Activated CD4-positive, CD25-positive, alpha-beta regulatory T cell treated with anti-CD3 and anti-CD28 coated beads, Interleukin-2, amount 50 U/mL, for 24 hours (primary cell): ENCODE data around the gene STK4.
A peak's percentile ranks its signal among the peaks of the same experiment; 100 is the strongest.

ENCODE experiments used
- ATAC-seq, 2 donors: fragments of 150-1000 bp; cut with Tn5 transposase; one replicate each; pipeline ENCODE4 v1.10.0; 2021; ENCODE audit warnings: mild to moderate bottlenecking in 1 of 2, moderate library complexity in 1 of 2

The STK4 gene

GRCh38 chr20:45091366-45091765 is 125.1 kb downstream of the STK4 start:
- ATAC-seq = no peak

GRCh38 chr20:45092898-45093297 is 126.6 kb downstream of the STK4 start:
- ATAC-seq = no peak

GRCh38 chr20:45094201-45094600 is 127.9 kb downstream of the STK4 start:
- no peak for ATAC-seq

- ATAC-seq = no peak
Measured at GRCh38 chr20:45094864-45095574, 128.7 kb downstream of the STK4 start.

GRCh38 chr20:45095805-45096238 is 129.5 kb downstream of the STK4 start:
- ATAC-seq = peak; percentile 51

GRCh38 chr20:45096781-45097180 is 130.5 kb downstream of the STK4 start:
- ATAC-seq = no peak

GRCh38 chr20:45097485-45098102 is 131.3 kb downstream of the STK4 start:
- ATAC-seq = peak; percentile 29 to 41

- peak in 1 of 2 donors; percentile 12 for ATAC-seq
Measured at GRCh38 chr20:45098103-45098773, 131.9 kb downstream of the STK4 start.

- no peak for ATAC-seq
Measured at GRCh38 chr20:45100563-45101245, 134.4 kb downstream of the STK4 start, which contains the start of gene KCNS1. KCNS1 (minus strand) TSS chr20:45101127; CDS start chr20:45099236, 1,891 bp downstream.

- ATAC-seq = no peak
Measured at GRCh38 chr20:45101333-45101850, 135.1 kb downstream of the STK4 start.

GRCh38 chr20:45103072-45103471 is 136.8 kb downstream of the STK4 start:
- no peak for ATAC-seq

- ATAC-seq = no peak
Measured at GRCh38 chr20:45104786-45105185, 138.5 kb downstream of the STK4 start.

GRCh38 chr20:45105317-45105716 is 139.0 kb downstream of the STK4 start:
- ATAC-seq = no peak

GRCh38 chr20:45109634-45110033 is 143.3 kb downstream of the STK4 start:
- ATAC-seq = no peak

- no peak for ATAC-seq
Measured at GRCh38 chr20:45110301-45110700, 144.0 kb downstream of the STK4 start.

- no peak for ATAC-seq
Measured at GRCh38 chr20:45111285-45111684, 145.0 kb downstream of the STK4 start.

- no peak for ATAC-seq
Measured at GRCh38 chr20:45111799-45112471, 145.6 kb downstream of the STK4 start.

GRCh38 chr20:45112754-45113153 is 146.4 kb downstream of the STK4 start:
- no peak for ATAC-seq

GRCh38 chr20:45113865-45114264 is 147.6 kb downstream of the STK4 start:
- ATAC-seq = no peak

GRCh38 chr20:45114465-45115385 is 148.4 kb downstream of the STK4 start, which contains the start of gene WFDC5:
WFDC5 (minus strand) TSS chr20:45115174; CDS start chr20:45115083, 91 bp downstream.
- ATAC-seq = peak; percentile 39 to 46

GRCh38 chr20:45115386-45115774 is 149.1 kb downstream of the STK4 start:
- no peak for ATAC-seq
